GM12892 (cell line): ENCODE data around the gene STOML2.

ENCODE experiments used
- POLR2A ChIP-seq: IDR thresholded peaks from 2 replicates; pipeline ENCODE4 v1.6.1; 2011; ENCODE audit warnings: low read depth, low read length, control low read depth
- POLR2AphosphoS5 ChIP-seq: IDR thresholded peaks from 2 replicates; pipeline ENCODE4 v1.6.1; 2011; ENCODE audit warnings: low read depth, low read length, control low read depth
- TAF1 ChIP-seq: IDR thresholded peaks from 2 replicates; pipeline ENCODE4 v1.6.1; 2011; ENCODE audit warnings: low read depth, mild to moderate bottlenecking, control low read depth, low read length, borderline replicate concordance

GRCh38 chr9:35134920-35135319 is 32.0 kb upstream of the STOML2 start:
- TF ChIP-seq POLR2A (no peak), TAF1 (no peak), POLR2AphosphoS5 (no peak)
